ENCODE measurements around the gene ZNF530.

The ZNF530 gene

DNA sequence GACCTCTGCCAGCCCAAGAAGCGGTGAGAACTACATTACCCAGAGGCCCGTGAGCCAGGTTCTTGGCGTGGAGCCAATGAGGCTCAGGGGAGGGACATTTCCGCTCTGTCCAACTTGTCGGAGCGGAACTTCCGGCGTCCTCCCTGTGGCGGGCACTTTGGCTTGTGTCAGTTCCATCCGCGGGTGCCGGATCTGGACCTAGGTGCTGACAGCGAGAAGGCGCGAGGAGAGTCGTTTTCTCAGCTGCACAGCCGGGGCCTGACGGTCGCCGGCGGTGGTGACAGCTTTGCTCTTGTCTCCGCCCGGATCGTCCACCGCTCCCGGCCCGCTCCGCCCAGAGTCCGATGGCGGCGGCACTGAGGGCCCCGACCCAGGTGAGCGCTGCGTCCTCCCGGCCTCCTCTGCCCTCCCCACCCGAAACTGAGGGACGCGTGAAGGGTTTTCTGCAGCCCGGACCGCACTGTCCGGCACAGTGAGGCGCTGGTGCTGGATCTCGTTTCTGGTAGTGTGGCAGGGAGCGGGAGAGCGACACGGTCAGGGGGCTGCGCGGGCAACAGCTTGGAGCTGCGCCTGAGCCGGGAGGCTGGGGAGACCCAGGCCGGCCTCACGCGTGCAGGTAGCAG is at the start of gene ZNF530:
ZNF530 (plus strand) TSS at position 125 of the 623 bp plus-strand sequence. CDS start 4,461 bp downstream, outside the sequence.
- peak; percentile 100 for ATAC-seq
- TF ChIP-seq, protein P1, sequence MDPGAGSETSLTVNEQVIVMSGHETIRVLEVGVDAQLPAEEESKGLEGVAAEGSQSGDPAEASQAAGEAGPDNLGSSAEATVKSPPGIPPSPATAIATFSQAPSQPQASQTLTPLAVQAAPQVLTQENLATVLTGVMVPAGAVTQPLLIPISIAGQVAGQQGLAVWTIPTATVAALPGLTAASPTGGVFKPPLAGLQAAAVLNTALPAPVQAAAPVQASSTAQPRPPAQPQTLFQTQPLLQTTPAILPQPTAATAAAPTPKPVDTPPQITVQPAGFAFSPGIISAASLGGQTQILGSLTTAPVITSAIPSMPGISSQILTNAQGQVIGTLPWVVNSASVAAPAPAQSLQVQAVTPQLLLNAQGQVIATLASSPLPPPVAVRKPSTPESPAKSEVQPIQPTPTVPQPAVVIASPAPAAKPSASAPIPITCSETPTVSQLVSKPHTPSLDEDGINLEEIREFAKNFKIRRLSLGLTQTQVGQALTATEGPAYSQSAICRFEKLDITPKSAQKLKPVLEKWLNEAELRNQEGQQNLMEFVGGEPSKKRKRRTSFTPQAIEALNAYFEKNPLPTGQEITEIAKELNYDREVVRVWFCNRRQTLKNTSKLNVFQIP (CRISPR knock-in tag; IDR thresholded peaks at IDR 0.05; ENCODE audit: borderline replicate concordance, low read depth) = no peak
- TF ChIP-seq ZC3H10 (CRISPR knock-in tag; IDR thresholded peaks at IDR 0.05) (no peak), ISL1 (CRISPR knock-in tag; IDR thresholded peaks at IDR 0.05) (no peak), CSDC2 (CRISPR knock-in tag; IDR thresholded peaks at IDR 0.05) (no peak), ARNTL (CRISPR knock-in tag; IDR thresholded peaks at IDR 0.05; ENCODE audit: borderline replicate concordance, low read depth) (no peak), TCF4 (CRISPR knock-in tag; IDR thresholded peaks at IDR 0.05; ENCODE audit: borderline replicate concordance) (no peak), ZNF8 (CRISPR knock-in tag; IDR thresholded peaks at IDR 0.05) (no peak), ESRRG (CRISPR knock-in tag; IDR thresholded peaks at IDR 0.05) (no peak), SNAI2 (CRISPR knock-in tag; IDR thresholded peaks at IDR 0.05) (no peak), PPARA (CRISPR knock-in tag; IDR thresholded peaks at IDR 0.05; ENCODE audit: borderline replicate concordance) (no peak), GLIS3 (CRISPR knock-in tag; IDR thresholded peaks at IDR 0.05) (no peak), TOX (CRISPR knock-in tag; IDR thresholded peaks at IDR 0.05; ENCODE audit: borderline replicate concordance) (no peak), RARB (CRISPR knock-in tag; IDR thresholded peaks at IDR 0.05) (no peak), OSR1 (CRISPR knock-in tag; IDR thresholded peaks at IDR 0.05) (no peak), ZFP3 (CRISPR knock-in tag; IDR thresholded peaks at IDR 0.05) (no peak), ZNF565 (CRISPR knock-in tag; conservative IDR thresholded peaks at IDR 0.05; ENCODE audit: low read depth) (no peak)
- TF ChIP-seq, protein P2, sequence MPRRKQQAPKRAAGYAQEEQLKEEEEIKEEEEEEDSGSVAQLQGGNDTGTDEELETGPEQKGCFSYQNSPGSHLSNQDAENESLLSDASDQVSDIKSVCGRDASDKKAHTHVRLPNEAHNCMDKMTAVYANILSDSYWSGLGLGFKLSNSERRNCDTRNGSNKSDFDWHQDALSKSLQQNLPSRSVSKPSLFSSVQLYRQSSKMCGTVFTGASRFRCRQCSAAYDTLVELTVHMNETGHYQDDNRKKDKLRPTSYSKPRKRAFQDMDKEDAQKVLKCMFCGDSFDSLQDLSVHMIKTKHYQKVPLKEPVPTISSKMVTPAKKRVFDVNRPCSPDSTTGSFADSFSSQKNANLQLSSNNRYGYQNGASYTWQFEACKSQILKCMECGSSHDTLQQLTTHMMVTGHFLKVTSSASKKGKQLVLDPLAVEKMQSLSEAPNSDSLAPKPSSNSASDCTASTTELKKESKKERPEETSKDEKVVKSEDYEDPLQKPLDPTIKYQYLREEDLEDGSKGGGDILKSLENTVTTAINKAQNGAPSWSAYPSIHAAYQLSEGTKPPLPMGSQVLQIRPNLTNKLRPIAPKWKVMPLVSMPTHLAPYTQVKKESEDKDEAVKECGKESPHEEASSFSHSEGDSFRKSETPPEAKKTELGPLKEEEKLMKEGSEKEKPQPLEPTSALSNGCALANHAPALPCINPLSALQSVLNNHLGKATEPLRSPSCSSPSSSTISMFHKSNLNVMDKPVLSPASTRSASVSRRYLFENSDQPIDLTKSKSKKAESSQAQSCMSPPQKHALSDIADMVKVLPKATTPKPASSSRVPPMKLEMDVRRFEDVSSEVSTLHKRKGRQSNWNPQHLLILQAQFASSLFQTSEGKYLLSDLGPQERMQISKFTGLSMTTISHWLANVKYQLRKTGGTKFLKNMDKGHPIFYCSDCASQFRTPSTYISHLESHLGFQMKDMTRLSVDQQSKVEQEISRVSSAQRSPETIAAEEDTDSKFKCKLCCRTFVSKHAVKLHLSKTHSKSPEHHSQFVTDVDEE (CRISPR knock-in tag; IDR thresholded peaks at IDR 0.05) = no peak
- TF ChIP-seq, protein P3, sequence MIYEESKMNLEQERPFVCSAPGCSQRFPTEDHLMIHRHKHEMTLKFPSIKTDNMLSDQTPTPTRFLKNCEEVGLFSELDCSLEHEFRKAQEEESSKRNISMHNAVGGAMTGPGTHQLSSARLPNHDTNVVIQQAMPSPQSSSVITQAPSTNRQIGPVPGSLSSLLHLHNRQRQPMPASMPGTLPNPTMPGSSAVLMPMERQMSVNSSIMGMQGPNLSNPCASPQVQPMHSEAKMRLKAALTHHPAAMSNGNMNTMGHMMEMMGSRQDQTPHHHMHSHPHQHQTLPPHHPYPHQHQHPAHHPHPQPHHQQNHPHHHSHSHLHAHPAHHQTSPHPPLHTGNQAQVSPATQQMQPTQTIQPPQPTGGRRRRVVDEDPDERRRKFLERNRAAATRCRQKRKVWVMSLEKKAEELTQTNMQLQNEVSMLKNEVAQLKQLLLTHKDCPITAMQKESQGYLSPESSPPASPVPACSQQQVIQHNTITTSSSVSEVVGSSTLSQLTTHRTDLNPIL (CRISPR knock-in tag; IDR thresholded peaks at IDR 0.05; ENCODE audit: low read depth) = no peak

DNA sequence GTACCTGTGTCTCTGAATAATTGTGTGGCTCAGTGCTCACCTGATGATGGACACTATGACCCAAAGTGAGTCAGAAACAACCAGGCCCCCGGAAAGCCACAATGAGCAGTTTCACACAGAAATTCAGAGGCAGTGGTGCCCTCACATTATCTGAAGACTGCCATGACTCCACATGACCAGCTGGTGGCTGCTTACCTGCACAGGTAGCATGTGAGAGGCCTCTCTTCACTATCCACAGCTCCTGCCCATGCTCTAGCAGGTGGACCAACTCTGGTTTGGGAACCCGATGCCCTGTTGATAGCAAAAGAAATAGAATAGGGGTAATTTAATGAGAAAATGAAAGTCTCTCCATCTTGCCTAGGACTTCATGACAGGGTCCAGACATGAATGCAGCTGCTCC is 47.3 kb upstream of the ZNF530 start:
- no peak for ATAC-seq
- TF ChIP-seq GLIS3 (CRISPR knock-in tag; IDR thresholded peaks at IDR 0.05) (no peak), ISL1 (CRISPR knock-in tag; IDR thresholded peaks at IDR 0.05) (no peak)

DNA sequence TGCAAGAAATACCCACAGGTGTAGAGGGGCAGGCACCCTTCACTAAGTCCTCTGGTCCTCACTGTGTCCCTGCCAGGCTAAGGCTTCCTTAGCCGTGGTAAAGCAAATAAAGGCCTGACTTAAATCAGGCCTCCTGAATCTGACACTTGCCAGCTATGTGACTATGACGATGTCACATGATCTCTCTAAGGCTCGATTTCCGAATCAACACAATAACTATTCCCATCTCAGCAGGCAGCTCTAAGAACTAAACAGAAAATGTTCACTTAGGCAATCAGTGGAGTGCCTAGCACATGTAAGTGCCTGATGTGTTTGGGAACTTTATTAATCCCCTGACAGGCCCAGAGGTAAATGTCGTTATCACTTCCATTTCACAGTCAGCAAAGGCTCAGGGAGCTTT is 42.0 kb upstream of the ZNF530 start:
- TF ChIP-seq ZNF8 (CRISPR knock-in tag; IDR thresholded peaks at IDR 0.05) = no peak
- no peak for TF ChIP-seq ARNTL (CRISPR knock-in tag; IDR thresholded peaks at IDR 0.05; ENCODE audit: borderline replicate concordance, low read depth)
- no peak for TF ChIP-seq ESRRG (CRISPR knock-in tag; IDR thresholded peaks at IDR 0.05)
- TF ChIP-seq TOX (CRISPR knock-in tag; IDR thresholded peaks at IDR 0.05; ENCODE audit: borderline replicate concordance) = no peak
- TF ChIP-seq SNAI2 (CRISPR knock-in tag; IDR thresholded peaks at IDR 0.05) = no peak
- TF ChIP-seq ZFP3 (CRISPR knock-in tag; IDR thresholded peaks at IDR 0.05) = no peak
- TF ChIP-seq, protein P2 (CRISPR knock-in tag; IDR thresholded peaks at IDR 0.05) = no peak
- TF ChIP-seq ZC3H10 (CRISPR knock-in tag; IDR thresholded peaks at IDR 0.05) = no peak
- no peak for TF ChIP-seq GLIS3 (CRISPR knock-in tag; IDR thresholded peaks at IDR 0.05)
- ATAC-seq = no peak

DNA sequence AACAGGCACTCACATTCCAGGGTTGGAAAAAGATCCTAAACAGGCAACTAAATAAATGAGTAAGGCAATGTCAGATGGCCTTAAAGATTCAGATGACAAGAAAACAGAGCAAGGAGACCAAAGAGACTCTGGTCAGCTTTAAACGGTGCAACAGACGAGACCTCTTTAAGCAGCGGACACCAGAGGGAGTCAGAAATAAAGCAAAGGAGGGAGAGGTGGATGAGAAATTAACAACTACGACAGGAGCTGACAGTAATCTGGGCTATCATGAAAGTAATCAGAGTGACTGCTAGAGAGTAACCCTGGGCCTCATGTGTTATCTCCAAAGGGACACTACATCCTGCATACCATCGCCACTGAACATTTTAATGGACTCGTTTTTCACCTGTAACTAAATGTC is 41.2 kb upstream of the ZNF530 start:
- ATAC-seq = peak; percentile 8
- TF ChIP-seq TOX (CRISPR knock-in tag; IDR thresholded peaks at IDR 0.05; ENCODE audit: borderline replicate concordance) = no peak
- no peak for TF ChIP-seq ARNTL (CRISPR knock-in tag; IDR thresholded peaks at IDR 0.05; ENCODE audit: borderline replicate concordance, low read depth)
- TF ChIP-seq, protein P3 (CRISPR knock-in tag; IDR thresholded peaks at IDR 0.05; ENCODE audit: low read depth) = no peak
- no peak for TF ChIP-seq ZFP3 (CRISPR knock-in tag; IDR thresholded peaks at IDR 0.05)
- TF ChIP-seq PPARA (CRISPR knock-in tag; IDR thresholded peaks at IDR 0.05; ENCODE audit: borderline replicate concordance) = no peak
- no peak for TF ChIP-seq ISL1 (CRISPR knock-in tag; IDR thresholded peaks at IDR 0.05)
- TF ChIP-seq, protein P4, sequence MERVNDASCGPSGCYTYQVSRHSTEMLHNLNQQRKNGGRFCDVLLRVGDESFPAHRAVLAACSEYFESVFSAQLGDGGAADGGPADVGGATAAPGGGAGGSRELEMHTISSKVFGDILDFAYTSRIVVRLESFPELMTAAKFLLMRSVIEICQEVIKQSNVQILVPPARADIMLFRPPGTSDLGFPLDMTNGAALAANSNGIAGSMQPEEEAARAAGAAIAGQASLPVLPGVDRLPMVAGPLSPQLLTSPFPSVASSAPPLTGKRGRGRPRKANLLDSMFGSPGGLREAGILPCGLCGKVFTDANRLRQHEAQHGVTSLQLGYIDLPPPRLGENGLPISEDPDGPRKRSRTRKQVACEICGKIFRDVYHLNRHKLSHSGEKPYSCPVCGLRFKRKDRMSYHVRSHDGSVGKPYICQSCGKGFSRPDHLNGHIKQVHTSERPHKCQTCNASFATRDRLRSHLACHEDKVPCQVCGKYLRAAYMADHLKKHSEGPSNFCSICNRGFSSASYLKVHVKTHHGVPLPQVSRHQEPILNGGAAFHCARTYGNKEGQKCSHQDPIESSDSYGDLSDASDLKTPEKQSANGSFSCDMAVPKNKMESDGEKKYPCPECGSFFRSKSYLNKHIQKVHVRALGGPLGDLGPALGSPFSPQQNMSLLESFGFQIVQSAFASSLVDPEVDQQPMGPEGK (CRISPR knock-in tag; IDR thresholded peaks at IDR 0.05; ENCODE audit: borderline replicate concordance) = no peak
- no peak for TF ChIP-seq RARB (CRISPR knock-in tag; IDR thresholded peaks at IDR 0.05)
- TF ChIP-seq, protein P5, sequence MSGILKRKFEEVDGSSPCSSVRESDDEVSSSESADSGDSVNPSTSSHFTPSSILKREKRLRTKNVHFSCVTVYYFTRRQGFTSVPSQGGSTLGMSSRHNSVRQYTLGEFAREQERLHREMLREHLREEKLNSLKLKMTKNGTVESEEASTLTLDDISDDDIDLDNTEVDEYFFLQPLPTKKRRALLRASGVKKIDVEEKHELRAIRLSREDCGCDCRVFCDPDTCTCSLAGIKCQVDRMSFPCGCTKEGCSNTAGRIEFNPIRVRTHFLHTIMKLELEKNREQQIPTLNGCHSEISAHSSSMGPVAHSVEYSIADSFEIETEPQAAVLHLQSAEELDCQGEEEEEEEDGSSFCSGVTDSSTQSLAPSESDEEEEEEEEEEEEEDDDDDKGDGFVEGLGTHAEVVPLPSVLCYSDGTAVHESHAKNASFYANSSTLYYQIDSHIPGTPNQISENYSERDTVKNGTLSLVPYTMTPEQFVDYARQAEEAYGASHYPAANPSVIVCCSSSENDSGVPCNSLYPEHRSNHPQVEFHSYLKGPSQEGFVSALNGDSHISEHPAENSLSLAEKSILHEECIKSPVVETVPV (CRISPR knock-in tag; IDR thresholded peaks at IDR 0.05) = no peak
- no peak for TF ChIP-seq ZNF565 (CRISPR knock-in tag; conservative IDR thresholded peaks at IDR 0.05; ENCODE audit: low read depth)
- no peak for TF ChIP-seq ZC3H10 (CRISPR knock-in tag; IDR thresholded peaks at IDR 0.05)
